OCI-LY7 (cell line): ENCODE data around the gene C6orf89.

ENCODE experiments used
- EZH2phosphoT487 ChIP-seq: fragments of 200-600 bp; sonication (generic); IDR thresholded peaks from 2 replicates; pipeline ENCODE4 v1.6.1; 2018; ENCODE audit warnings: low read depth, borderline replicate concordance, mild to moderate bottlenecking, mixed run types, antibody characterized with exemption, low read length, moderate library complexity, mixed read lengths
- TF ChIP-seq, protein P1 (sequence below): fragments of 200-600 bp; sonication (generic); conservative IDR thresholded peaks from 2 replicates; pipeline ENCODE4 v1.5.1; 2014; ENCODE audit warnings: mild to moderate bottlenecking, antibody characterized with exemption, low read length, moderate library complexity, mixed read lengths

- TF ChIP-seq, protein P1, sequence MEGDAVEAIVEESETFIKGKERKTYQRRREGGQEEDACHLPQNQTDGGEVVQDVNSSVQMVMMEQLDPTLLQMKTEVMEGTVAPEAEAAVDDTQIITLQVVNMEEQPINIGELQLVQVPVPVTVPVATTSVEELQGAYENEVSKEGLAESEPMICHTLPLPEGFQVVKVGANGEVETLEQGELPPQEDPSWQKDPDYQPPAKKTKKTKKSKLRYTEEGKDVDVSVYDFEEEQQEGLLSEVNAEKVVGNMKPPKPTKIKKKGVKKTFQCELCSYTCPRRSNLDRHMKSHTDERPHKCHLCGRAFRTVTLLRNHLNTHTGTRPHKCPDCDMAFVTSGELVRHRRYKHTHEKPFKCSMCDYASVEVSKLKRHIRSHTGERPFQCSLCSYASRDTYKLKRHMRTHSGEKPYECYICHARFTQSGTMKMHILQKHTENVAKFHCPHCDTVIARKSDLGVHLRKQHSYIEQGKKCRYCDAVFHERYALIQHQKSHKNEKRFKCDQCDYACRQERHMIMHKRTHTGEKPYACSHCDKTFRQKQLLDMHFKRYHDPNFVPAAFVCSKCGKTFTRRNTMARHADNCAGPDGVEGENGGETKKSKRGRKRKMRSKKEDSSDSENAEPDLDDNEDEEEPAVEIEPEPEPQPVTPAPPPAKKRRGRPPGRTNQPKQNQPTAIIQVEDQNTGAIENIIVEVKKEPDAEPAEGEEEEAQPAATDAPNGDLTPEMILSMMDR: no peak
- no peak for TF ChIP-seq EZH2phosphoT487
These were observed 10.5 kb upstream of the C6orf89 start for GRCh38 chr6:36875250-36875633.
